HEK293T (cell line): ENCODE measurements around the gene TRPM8.

Experiments
- BHLHE40 ChIP-seq: fragments of 450-650 bp; IDR thresholded peaks from 2 replicates; pipeline ENCODE4 v1.6.1; 2016; ENCODE audit warnings: mild to moderate bottlenecking, moderate library complexity, borderline replicate concordance
- ELF4 ChIP-seq: fragments of 450-650 bp; IDR thresholded peaks from 2 replicates; pipeline ENCODE4 v1.6.1; 2017; ENCODE audit warnings: antibody characterized with exemption
- FOXA1 ChIP-seq: fragments of 450-650 bp; IDR thresholded peaks from 2 replicates; pipeline ENCODE4 v1.6.1; 2016; ENCODE audit warnings: mild to moderate bottlenecking
- HDGF ChIP-seq: fragments of 450-650 bp; IDR thresholded peaks from 2 replicates; pipeline ENCODE4 v1.6.1; 2017; ENCODE audit warnings: antibody characterized with exemption, borderline replicate concordance
- L3MBTL2 ChIP-seq: fragments of 450-650 bp; conservative IDR thresholded peaks from 2 replicates; pipeline ENCODE4 v1.6.1; 2016; ENCODE audit warnings: mild to moderate bottlenecking
- LEF1 ChIP-seq: fragments of 450-650 bp; IDR thresholded peaks from 2 replicates; pipeline ENCODE4 v1.6.1; 2017; ENCODE audit warnings: mild to moderate bottlenecking, borderline replicate concordance
- PKNOX1 ChIP-seq: fragments of 450-650 bp; IDR thresholded peaks from 2 replicates; pipeline ENCODE4 v1.6.1; 2016
- SP1 ChIP-seq: fragments of 450-650 bp; IDR thresholded peaks from 2 replicates; pipeline ENCODE4 v1.6.1; 2017
- SUZ12 ChIP-seq: fragments of 450-650 bp; IDR thresholded peaks from 2 replicates; pipeline ENCODE4 v1.6.1; 2016; ENCODE audit warnings: mild to moderate bottlenecking
- TARDBP ChIP-seq: fragments of 450-650 bp; IDR thresholded peaks from 2 replicates; pipeline ENCODE4 v1.6.1; 2016

GRCh38 chr2:233983445-233983844, 66.3 kb downstream of the TRPM8 start:
- no peak for TF ChIP-seq SUZ12
- no peak for TF ChIP-seq BHLHE40
- no peak for TF ChIP-seq LEF1
- TF ChIP-seq TARDBP = no peak
- no peak for TF ChIP-seq PKNOX1
- TF ChIP-seq SP1 = no peak
- TF ChIP-seq ELF4 = no peak
- no peak for TF ChIP-seq L3MBTL2
- no peak for TF ChIP-seq FOXA1
- TF ChIP-seq HDGF = no peak
